RWPE2 (cell line): ENCODE results near the gene COTL1.

Experiments used
- ATAC-seq: fragments of 200-7000 bp; cut with Tn5 transposase; 3 replicates; pipeline ENCODE4 v1.9.1; 2021; ENCODE audit warnings: low read depth
- DNase-seq: peaks from one replicate; pipeline ENCODE4 v3.0.0-alpha.2; 2020; ENCODE audit warnings: low spot score
- H3K27ac ChIP-seq: fragments of 450-650 bp; 2 replicates; pipeline ENCODE4 v1.5.1; 2017; ENCODE audit warnings: mild to moderate bottlenecking; ENCODE audit not compliant: poor library complexity, severe bottlenecking
- H3K27me3 ChIP-seq: fragments of 250-450 bp; sonication (Bioruptor Pico); 2 replicates; pipeline ENCODE4 v1.5.1; 2021; ENCODE audit warnings: mild to moderate bottlenecking, moderate library complexity; ENCODE audit not compliant: insufficient read depth, poor library complexity, severe bottlenecking
- H3K36me3 ChIP-seq: fragments of 250-450 bp; sonication (Bioruptor Pico); 2 replicates; pipeline ENCODE4 v1.5.1; 2020; ENCODE audit warnings: low read depth, mild to moderate bottlenecking, moderate library complexity
- H3K4me1 ChIP-seq: fragments of 250-450 bp; sonication (Bioruptor Pico); 2 replicates; pipeline ENCODE4 v1.5.1; 2021; ENCODE audit warnings: mild to moderate bottlenecking, moderate library complexity; ENCODE audit not compliant: insufficient read depth, poor library complexity, severe bottlenecking
- H3K4me3 ChIP-seq: fragments of 250-450 bp; sonication (Bioruptor Pico); 2 replicates; pipeline ENCODE4 v1.5.1; 2021; ENCODE audit warnings: mild to moderate bottlenecking, moderate library complexity; ENCODE audit not compliant: severe bottlenecking
- H3K9me3 ChIP-seq: fragments of 250-450 bp; sonication (Bioruptor Pico); 2 replicates; pipeline ENCODE4 v1.5.1; 2021; ENCODE audit warnings: mild to moderate bottlenecking, moderate library complexity; ENCODE audit not compliant: severe bottlenecking
- CTCF ChIP-seq: fragments of 450-650 bp; IDR thresholded peaks from one replicate; pipeline ENCODE4 v1.5.1; 2017; ENCODE audit warnings: mild to moderate bottlenecking, moderate library complexity; ENCODE audit not compliant: poor library complexity, severe bottlenecking

The COTL1 gene

GRCh38 chr16:84583995-84584394 lies 33.9 kb downstream of the COTL1 start:
- Histone ChIP-seq H3K36me3 (peaks cover 93% of the 10 kb centered on the region), H3K27ac (no peak overlapping the region), H3K4me1 (no peaks in the 10 kb centered on the region), H3K4me3 (no peak overlapping the region), H3K9me3 (no peaks in the 10 kb centered on the region), H3K27me3 (no peaks in the 10 kb centered on the region)
- TF ChIP-seq CTCF = no peak
- no peak for DNase-seq
- ATAC-seq = no peak

- Histone ChIP-seq H3K4me3 (no peak overlapping the region), H3K4me1 (no peaks in the 10 kb centered on the region), H3K9me3 (no peaks in the 10 kb centered on the region), H3K27me3 (no peaks in the 10 kb centered on the region), H3K27ac (no peak overlapping the region), H3K36me3 (peaks cover 93% of the 10 kb centered on the region)
- no peak for TF ChIP-seq CTCF
- ATAC-seq (no peak), DNase-seq (no peak)
Observed at GRCh38 chr16:84582958-84583516, 34.8 kb downstream of the COTL1 start.

GRCh38 chr16:84581158-84581557 lies 36.7 kb downstream of the COTL1 start:
- Histone ChIP-seq H3K4me1 (no peaks in the 10 kb centered on the region), H3K27ac (no peak overlapping the region), H3K9me3 (no peaks in the 10 kb centered on the region), H3K36me3 (peaks cover 91% of the 10 kb centered on the region), H3K27me3 (no peaks in the 10 kb centered on the region), H3K4me3 (no peak overlapping the region)
- TF ChIP-seq CTCF = no peak
- DNase-seq = no peak
- ATAC-seq = no peak

DNA sequence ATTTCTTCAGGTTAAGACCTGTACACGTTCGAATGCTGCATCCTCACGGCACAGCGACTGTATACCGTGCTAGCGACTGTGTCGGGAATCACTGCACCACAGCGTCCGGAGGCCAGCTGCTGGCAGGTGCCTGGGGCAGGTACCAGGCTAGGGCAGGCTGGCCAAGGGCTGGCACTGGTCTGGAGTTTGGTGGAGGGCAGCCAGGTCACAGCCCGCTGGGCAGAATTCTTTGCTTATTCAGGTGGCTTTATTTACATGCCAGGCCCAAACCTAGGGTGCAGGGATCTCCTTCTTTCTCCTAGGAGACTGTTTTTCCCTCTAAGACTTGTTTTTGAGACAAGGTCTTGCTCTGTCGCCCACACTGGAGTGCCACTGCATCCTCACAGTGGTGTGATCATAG lies 37.9 kb downstream of the COTL1 start:
- Histone ChIP-seq H3K27ac (no peak overlapping the region), H3K27me3 (no peaks in the 10 kb centered on the region), H3K4me3 (no peak overlapping the region), H3K36me3 (peaks cover 89% of the 10 kb centered on the region), H3K4me1 (no peaks in the 10 kb centered on the region), H3K9me3 (no peaks in the 10 kb centered on the region)
- TF ChIP-seq CTCF = no peak
- DNase-seq (no peak), ATAC-seq (0 out of 3 replicates have a peak, but pooled peaks have one; percentile 19)

- DNase-seq (no peak), ATAC-seq (no peak)
- Histone ChIP-seq H3K27ac (no peak overlapping the region), H3K4me3 (no peak overlapping the region), H3K36me3 (peaks cover 88% of the 10 kb centered on the region), H3K27me3 (no peaks in the 10 kb centered on the region), H3K9me3 (no peaks in the 10 kb centered on the region), H3K4me1 (no peaks in the 10 kb centered on the region)
- TF ChIP-seq CTCF = no peak
Observed at GRCh38 chr16:84578538-84579126, 39.2 kb downstream of the COTL1 start.
